GM19467 (cell line): ENCODE results near the gene ACOT2.
"Not testable (repeated sequence)": the region's sequence is repeated elsewhere in the genome, so short reads cannot be mapped to it uniquely, and the experiment has no call there.

Experiments
- ATAC-seq: cut with Tn5 transposase; IDR thresholded peaks from one replicate; pipeline ENCODE4 v1.9.1; 2021; ENCODE audit warnings: mild to moderate bottlenecking, moderate library complexity; ENCODE audit not compliant: unreplicated experiment

ACOT2 gene

GRCh38 chr14:73569185-73569958 is at the start of gene ACOT2:
Gene ACOT2, plus strand, starts transcription at chr14:73569213. Its CDS starts 28 bp downstream, at chr14:73569241.
- peak; percentile 59 for ATAC-seq

- ATAC-seq: no peak
Observed at GRCh38 chr14:73521229-73521628, 47.8 kb upstream of the ACOT2 start.

GRCh38 chr14:73524493-73524892 is 44.5 kb upstream of the ACOT2 start:
- ATAC-seq: no peak

DNA sequence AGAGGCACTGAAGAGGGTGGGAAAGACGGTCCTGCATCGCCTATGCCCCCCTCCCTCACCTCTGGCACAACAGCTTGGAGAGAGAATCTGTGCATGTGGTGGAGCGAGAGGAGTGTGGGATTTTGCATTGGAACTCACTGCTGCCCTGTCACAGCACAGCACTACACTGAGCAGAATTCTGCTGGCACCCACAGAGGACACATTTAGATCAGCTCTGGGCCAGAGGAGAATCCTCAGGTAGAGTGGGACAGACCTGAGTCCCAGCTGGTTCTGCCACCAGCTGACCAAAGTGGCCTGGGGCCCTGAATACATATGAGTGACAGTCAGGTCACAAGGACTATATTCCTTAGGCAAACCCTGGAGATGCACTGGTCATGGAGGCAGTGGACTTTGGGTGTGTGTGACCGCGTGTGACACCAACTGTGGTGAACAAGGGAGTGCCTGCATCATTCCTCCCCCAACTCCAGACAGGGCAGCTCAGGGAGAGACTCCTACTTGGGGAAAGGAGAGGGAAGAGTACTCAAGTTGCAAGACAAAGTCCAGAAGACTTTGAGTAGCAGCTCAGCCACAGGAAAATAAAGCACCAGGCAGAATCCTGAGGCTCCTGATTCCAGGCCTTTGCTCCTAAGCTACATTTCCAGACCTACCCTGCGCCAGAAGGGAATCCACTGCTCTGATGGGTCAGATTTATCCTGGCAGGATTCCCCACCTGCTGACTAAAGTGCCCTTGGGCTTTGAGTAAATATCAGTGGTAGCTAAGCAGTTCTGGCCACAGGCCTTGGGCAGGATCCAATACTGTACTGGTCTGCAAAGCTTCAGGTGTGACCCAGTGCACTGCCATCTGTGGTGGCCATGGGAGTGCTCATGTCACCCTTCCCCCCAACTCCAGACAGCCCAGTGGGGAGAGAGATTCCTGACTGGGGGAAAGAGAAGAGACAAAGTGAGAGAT is 42.7 kb upstream of the ACOT2 start:
- no peak for ATAC-seq

DNA sequence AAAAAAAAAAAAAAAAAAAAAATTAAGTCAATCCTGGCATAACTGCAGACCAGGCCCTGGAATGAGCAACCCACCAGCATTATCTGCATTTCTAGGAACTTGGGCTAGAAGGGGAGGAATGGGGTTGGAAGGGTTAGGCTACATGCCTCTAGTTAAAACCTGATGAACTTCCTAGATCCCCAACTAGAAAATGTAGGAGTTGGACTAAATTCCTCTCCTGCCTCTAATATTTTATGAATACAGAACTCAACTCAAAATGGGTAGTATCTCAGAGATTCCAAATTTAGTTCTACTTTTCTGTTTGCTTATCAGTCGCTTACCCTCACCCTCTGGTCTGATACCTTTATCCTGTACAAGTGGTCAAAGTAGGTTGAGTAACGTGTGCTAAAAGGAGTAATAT is 39.7 kb upstream of the ACOT2 start:
- not testable (repeated sequence) for ATAC-seq

DNA sequence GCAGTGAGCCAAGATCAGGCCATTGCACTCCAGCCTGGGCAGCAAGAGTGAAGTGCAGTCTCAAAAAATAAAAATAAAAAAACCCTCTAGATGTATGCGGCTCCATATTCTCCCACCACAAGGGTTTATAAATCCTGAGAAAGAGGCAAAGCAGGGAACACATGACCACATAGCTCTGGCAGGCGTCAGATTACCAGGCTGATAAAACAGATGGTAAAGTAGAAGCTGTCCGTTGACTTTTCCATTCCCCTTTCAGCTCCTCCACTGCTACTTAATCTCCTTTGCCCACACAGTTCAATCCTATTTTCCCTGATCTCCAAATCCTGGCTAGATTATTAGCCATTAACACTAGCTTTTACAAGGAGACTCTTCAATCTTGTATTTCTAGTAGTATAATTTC is 37.0 kb upstream of the ACOT2 start:
- ATAC-seq: not testable (repeated sequence)

DNA sequence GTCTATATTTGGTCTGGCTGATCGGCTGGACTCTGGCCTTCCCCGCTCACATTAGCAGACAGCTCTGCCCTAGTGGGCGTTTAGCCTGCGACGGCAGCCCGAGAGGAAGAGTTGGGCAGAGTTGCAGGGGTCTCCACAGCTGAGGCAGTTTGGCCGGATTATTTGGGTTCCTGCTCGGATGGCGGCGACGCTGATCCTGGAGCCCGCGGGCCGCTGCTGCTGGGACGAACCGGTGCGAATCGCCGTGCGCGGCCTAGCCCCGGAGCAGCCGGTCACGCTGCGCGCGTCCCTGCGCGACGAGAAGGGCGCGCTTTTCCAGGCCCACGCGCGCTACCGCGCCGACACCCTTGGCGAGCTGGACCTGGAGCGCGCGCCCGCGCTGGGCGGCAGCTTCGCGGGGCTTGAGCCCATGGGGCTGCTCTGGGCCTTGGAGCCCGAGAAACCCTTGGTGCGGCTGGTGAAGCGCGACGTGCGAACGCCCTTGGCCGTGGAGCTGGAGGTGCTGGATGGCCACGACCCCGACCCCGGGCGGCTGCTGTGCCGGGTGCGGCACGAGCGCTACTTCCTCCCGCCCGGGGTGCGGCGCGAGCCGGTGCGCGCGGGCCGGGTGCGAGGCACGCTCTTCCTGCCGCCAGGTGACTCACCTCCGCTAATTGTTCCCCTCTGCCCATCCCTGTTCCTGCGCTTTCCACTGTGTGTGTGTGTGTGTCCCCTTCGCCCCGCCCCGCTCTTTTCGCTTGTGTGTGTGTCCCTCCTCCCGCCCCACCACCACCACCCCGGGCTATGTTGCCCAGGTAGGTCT is 31.6 kb upstream of the ACOT2 start:
- ATAC-seq: not testable (repeated sequence)

DNA sequence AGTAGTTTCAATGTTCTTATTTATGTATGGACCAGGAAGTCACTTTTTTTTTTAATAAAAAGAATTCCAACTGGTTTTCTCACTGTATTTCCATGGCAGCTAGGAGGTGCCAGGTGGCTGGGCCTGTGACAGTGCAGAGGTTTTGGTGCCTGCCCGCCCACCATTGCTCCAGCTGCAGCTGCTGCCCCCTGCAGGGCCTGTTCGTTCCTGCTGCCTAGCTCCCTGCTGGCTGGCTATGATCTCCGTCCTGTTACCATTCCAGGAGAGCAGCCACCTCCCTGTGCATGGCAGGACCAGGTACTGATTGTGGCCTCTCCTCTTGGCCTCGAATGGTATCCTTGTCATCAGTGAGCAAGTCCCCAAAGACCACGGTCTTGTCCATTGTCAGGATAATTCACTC is 30.0 kb upstream of the ACOT2 start:
- ATAC-seq: not testable (repeated sequence)

GRCh38 chr14:73542961-73543360 is 26.1 kb upstream of the ACOT2 start:
- not testable (repeated sequence) for ATAC-seq

GRCh38 chr14:73545353-73545752 is 23.7 kb upstream of the ACOT2 start:
- ATAC-seq: not testable (repeated sequence)

DNA sequence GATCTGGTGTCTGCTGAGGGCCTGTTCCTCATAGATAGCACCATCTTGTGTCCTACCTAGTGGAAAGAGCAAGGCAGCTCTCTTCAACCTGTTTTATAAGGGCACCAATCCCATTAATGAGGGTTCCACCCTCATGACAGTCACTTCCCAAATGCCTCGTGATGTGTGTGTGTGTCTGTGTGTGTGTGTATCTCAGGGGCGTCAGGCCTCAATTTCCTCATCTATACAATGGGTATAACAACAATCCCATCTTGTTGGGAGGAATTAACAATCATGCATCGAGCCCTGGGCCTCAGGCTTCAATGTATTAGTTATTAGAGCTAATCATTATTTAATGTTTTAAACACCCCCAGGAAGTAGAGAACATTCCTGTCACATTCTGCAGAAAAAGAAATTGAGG is 19.9 kb upstream of the ACOT2 start:
- not testable (repeated sequence) for ATAC-seq

DNA sequence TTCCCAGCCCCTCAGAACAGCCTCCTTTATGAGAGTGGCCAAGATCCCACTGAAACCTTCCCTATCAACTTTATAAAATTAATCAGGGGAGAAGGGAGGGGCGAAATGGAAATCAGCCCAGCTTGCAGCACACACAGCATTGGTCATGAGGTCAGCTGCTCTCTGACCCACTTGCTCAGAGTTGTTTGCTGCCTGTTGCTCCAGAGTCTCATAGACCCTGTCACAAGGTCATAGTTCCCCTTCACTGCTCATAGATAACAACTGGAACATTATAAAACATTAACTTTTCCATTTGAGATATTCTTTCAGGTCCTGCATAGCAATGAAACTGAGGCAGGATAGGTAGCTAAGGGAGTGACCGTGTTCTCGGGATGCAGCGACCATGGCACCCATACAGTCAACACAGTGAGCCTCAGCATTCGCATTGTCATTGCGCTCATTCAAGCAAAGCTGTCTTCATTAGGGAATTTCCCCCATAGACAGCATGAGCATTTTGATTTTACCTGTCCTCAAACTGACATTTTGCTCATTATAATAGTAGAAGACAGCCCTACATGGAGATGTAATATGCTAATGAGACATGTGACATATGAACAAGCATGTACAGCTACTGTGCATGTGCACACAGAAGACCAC is 19.0 kb upstream of the ACOT2 start:
- not testable (repeated sequence) for ATAC-seq

- no peak for ATAC-seq
Observed at GRCh38 chr14:73553845-73554244, 15.2 kb upstream of the ACOT2 start.

DNA sequence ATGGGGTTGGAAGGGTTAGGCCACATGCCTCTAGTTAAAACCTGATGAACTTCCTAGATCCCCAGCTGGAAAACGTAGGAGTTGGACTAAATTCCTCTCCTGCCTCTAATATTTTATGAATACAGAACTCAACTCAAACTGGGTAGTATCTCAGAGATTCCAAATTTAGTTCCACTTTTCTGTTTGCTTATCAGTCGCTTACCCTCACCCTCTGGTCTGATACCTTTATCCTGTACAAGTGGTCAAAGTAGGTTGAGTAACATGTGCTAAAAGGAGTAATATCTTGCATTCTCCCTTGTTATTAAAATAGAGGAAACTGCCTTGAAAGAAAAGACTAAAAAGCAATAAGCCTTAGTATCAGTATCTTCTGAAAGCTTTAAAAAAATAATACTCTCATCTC is 11.8 kb upstream of the ACOT2 start:
- not testable (repeated sequence) for ATAC-seq

DNA sequence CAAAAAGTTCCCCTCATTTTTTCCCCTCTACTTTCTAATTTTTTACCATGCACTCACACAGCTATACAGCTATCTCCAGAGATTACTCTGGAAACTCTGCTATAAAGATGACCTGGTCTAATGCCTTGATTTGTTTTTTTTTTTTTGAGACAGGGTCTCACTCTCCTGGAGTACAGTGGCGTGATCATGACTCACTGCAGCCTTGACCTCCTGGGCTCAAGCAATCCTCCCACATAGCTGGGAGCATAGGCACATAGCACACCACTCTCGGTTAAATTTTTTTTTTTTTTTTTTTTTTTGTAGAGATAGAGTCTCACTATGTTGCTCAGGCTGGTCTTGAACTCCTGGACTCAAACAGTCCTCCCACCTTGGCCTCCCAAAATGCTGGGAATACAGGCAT is 10.8 kb upstream of the ACOT2 start:
- ATAC-seq: not testable (repeated sequence)

GRCh38 chr14:73562256-73562655 is 6.8 kb upstream of the ACOT2 start:
- ATAC-seq: not testable (repeated sequence)

DNA sequence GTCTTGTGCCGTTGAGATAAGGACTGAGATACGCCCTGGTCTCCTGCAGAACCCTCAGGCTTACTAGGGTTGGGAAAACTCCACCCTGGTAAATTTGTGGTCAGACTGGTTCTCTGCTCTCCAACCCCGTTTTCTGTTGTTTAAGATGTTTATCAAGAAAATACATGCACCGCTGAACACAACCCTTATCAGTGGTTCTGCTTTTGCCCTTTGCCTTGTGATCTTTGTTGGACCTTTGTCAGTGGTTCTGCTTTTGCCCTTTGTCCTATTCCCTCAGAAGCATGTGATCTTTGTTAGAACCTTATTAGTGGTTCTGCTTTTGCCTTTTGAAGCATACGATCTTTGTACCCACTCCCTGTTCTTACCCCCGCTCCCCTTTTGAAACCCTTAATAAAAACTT is 6.3 kb upstream of the ACOT2 start:
- not testable (repeated sequence) for ATAC-seq

DNA sequence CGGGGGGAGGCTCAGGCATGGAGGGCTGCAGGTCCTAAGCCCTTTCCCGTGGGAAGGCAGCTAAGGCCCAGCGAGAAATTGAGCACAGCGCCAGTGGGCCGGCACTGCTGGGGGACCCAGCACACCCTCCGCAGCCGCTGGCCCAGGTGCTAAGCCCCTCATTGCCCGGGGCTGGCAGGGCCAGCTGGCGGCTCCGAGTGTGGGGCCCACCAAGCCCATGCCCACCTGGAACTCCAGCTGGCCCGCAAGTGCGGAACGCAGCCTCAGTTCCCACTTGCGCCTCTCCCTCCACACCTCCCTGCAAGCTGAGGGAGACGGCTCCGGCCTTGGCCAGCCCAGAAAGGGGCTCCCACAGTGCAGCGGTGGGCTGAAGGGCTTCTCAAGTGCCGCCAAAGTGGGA is 2.6 kb upstream of the ACOT2 start:
- ATAC-seq: not testable (repeated sequence)

DNA sequence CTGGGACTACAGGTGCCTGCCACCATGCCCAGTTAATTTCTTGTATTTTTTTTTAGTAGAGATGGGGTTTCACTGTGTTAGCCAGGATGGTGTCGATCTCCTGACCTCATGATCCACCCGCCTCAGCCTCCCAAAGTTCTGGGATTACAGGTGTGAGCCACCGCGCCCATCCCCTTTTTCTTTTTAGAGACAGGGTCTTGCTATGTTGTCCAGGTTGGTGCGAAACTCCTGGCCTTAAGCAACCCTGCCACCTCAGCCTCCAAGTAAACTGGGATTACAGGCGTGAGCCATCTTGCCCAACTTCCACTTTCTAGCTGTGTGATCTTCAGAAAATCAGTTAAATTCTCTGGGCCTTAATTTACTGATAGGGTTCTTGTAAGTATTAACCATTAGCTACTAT is 2.1 kb upstream of the ACOT2 start:
- ATAC-seq: not testable (repeated sequence)

DNA sequence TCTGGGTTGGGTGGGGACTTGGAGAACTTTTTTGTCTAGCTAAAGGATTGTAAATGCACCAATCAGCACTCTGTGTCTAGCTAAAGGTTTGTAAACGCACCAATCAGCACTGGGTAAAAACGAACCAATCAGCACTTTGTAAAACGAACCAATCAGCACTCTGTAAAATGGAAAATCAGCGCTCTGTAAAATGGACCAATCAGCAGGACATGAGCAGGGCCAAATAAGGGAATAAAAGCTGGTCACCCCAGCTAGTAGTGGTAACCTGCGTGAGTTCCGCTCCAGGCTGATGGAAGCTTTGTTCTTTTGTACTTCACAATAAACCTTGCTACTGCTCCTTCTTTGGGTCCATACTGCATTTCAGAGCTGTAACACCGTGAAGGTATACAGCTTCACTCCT is 1.7 kb upstream of the ACOT2 start:
- no peak for ATAC-seq
